HCT116 (cell line): ENCODE measurements around the gene BRMS1. TPM values are rescaled to one million over a fixed set of nuclear protein-coding genes. Genes with fewer than 3 reads are reported as not detected.

ENCODE experiments used
- ATAC-seq: fragments of 200-7000 bp; cut with Tn5 transposase; 2 replicates; pipeline ENCODE4 v1.9.1; 2020; ENCODE audit warnings: mild to moderate bottlenecking, moderate library complexity
- BruUV-seq: library from RNA; stranded (reverse); fragments of 400-500 nt; replicated peaks from 2 replicates; lab custom pipeline; 2021; lab: Mats Ljungman, UMichigan
- CTCF ChIA-PET: fragments of 300-600 bp; sonication (Branson Sonifier 250); formaldehyde crosslinking; loops from one replicate; lab custom pipeline; 2021; ENCODE audit warnings: antibody characterized with exemption; lab: Charles Lee
- POLR2A ChIA-PET: fragments of 300-600, 350-600 bp; sonication (Branson Sonifier 250); formaldehyde crosslinking; loops from one replicate; lab custom pipeline; 2021; ENCODE audit warnings: antibody characterized with exemption; lab: Charles Lee
- RAD21 ChIA-PET, 2 experiments: fragments of 300-600 bp; sonication (Branson Sonifier 250); formaldehyde crosslinking; loops; one replicate each; lab custom pipeline; 2023; ENCODE audit warnings: low total read pairs in 2 of 2; ENCODE audit not compliant: uncharacterized antibody in 2 of 2, unreplicated experiment in 2 of 2, low non-redundant PET in 1 of 2; lab: Charles Lee
- DNase-seq: peaks from one replicate; pipeline ENCODE4 v3.0.0-alpha.2; 2010; ENCODE audit warnings: low read depth, low spot score
- H2AFZ ChIP-seq: fragments of 200-600 bp; shearing (Covaris generic), sonication (generic); 2 replicates; pipeline ENCODE4 v1.6.1; 2017; ENCODE audit warnings: low read depth, mixed run types, mixed read lengths, antibody characterized with exemption, low read length; ENCODE audit not compliant: poor library complexity, severe bottlenecking
- H3K27ac ChIP-seq: 2 replicates; pipeline ENCODE4 v1.5.1; 2012; ENCODE audit warnings: low read depth, low read length
- H3K27me3 ChIP-seq: fragments of 200-600 bp; sonication (generic); 2 replicates; pipeline ENCODE4 v1.6.1; 2016; ENCODE audit warnings: mixed run types, low read length, mixed read lengths; ENCODE audit not compliant: insufficient read depth
- H3K36me3 ChIP-seq, 2 experiments: fragments of 200-500 bp in 1 of 2; fragments of 200-600 bp in 1 of 2; sonication (Bioruptor generic) in 1 of 2; sonication (generic) in 1 of 2; 2 replicates each; pipeline versions ENCODE4 v1.5.1 to v1.6.1; 2014 to 2016; ENCODE audit warnings: low read length in 2 of 2, inconsistent platforms in 1 of 2, mixed read lengths in 1 of 2, mixed run types in 1 of 2; ENCODE audit not compliant: insufficient read depth in 2 of 2, control insufficient read depth in 1 of 2
- H3K4me1 ChIP-seq, 2 experiments: fragments of 200-600 bp in 1 of 2; sonication (generic) in 1 of 2; 2 replicates each; pipeline versions ENCODE4 v1.5.1 to v1.6.1; 2012 to 2017; ENCODE audit warnings: low read length in 2 of 2, inconsistent platforms in 1 of 2, mild to moderate bottlenecking in 1 of 2, mixed read lengths in 1 of 2, mixed run types in 1 of 2, moderate library complexity in 1 of 2; ENCODE audit not compliant: insufficient read depth in 2 of 2, control insufficient read depth in 1 of 2
- H3K4me2 ChIP-seq: fragments of 200-600 bp; sonication (generic); 2 replicates; pipeline ENCODE4 v1.6.1; 2017; ENCODE audit warnings: mixed run types, low read length, mixed read lengths
- H3K4me3 ChIP-seq, 2 experiments: fragments of 200-600 bp in 1 of 2; sonication (generic) in 1 of 2; replicated peaks in 1 of 2; 2 replicates each; pipeline ENCODE4 v1.5.1; 2011 to 2016; ENCODE audit warnings: low read length in 2 of 2, control low read depth in 1 of 2, low read depth in 1 of 2, mild to moderate bottlenecking in 1 of 2, mixed read lengths in 1 of 2, mixed run types in 1 of 2
- H3K79me2 ChIP-seq: fragments of 200-600 bp; sonication (generic); 2 replicates; pipeline ENCODE4 v1.6.1; 2017; ENCODE audit warnings: mild to moderate bottlenecking, mixed run types, low read length, moderate library complexity, mixed read lengths; ENCODE audit not compliant: insufficient read depth
- H3K9ac ChIP-seq: fragments of 200-600 bp; sonication (generic); 2 replicates; pipeline ENCODE4 v1.6.1; 2016; ENCODE audit warnings: low read length, mixed read lengths
- H3K9me2 ChIP-seq: fragments of 200-600 bp; sonication (generic), shearing (Covaris generic); 2 replicates; pipeline ENCODE4 v1.6.1; 2017; ENCODE audit warnings: mixed run types, mild to moderate bottlenecking, moderate library complexity; ENCODE audit not compliant: insufficient read depth
- H3K9me3 ChIP-seq, 2 experiments: fragments of 200-500 bp in 1 of 2; fragments of 200-600 bp in 1 of 2; sonication (Bioruptor generic) in 1 of 2; sonication (generic) in 1 of 2; 2 replicates each; pipeline ENCODE4 v1.6.1; 2014 to 2017; ENCODE audit warnings: low read length in 2 of 2, mixed read lengths in 2 of 2, inconsistent platforms in 1 of 2, low read depth in 1 of 2, mild to moderate bottlenecking in 1 of 2, mixed run types in 1 of 2, moderate library complexity in 1 of 2; ENCODE audit not compliant: control insufficient read depth in 1 of 2, insufficient read depth in 1 of 2
- H4K20me1 ChIP-seq: fragments of 200-600 bp; sonication (generic), shearing (Covaris generic); 2 replicates; pipeline ENCODE4 v1.6.1; 2017; ENCODE audit warnings: mixed run types, mild to moderate bottlenecking, moderate library complexity; ENCODE audit not compliant: insufficient read depth
- CEBPB ChIP-seq: IDR thresholded peaks from 2 replicates; pipeline ENCODE4 v1.6.1; 2012; ENCODE audit warnings: low read depth
- ELF1 ChIP-seq: IDR thresholded peaks from 2 replicates; pipeline ENCODE4 v1.6.1; 2012; ENCODE audit warnings: low read depth, borderline replicate concordance
- EZH2 ChIP-seq: fragments of 200-600 bp; sonication (generic); IDR thresholded peaks from 2 replicates; pipeline ENCODE4 v1.6.1; 2017; ENCODE audit warnings: antibody characterized with exemption, mixed run types
- EZH2phosphoT487 ChIP-seq: fragments of 200-600 bp; IDR thresholded peaks from 2 replicates; pipeline ENCODE4 v1.6.1; 2018; ENCODE audit warnings: antibody characterized with exemption, borderline replicate concordance
- JUND ChIP-seq: IDR thresholded peaks from 2 replicates; pipeline ENCODE4 v1.6.1; 2012
- POLR2A ChIP-seq: IDR thresholded peaks from 2 replicates; pipeline ENCODE4 v1.7.0; 2011; ENCODE audit warnings: borderline replicate concordance; ENCODE audit not compliant: insufficient read depth, insufficient read length; ENCODE audit errors: extremely low read depth
- POLR2AphosphoS5 ChIP-seq: IDR thresholded peaks from 2 replicates; pipeline ENCODE4 v1.6.1; 2011; ENCODE audit warnings: mild to moderate bottlenecking, low read depth, low read length, moderate library complexity
- RAD21 ChIP-seq: IDR thresholded peaks from 2 replicates; pipeline ENCODE4 v1.6.1; 2012; ENCODE audit warnings: low read depth, mild to moderate bottlenecking
- SP1 ChIP-seq: IDR thresholded peaks from 2 replicates; pipeline ENCODE4 v1.6.1; 2012; ENCODE audit warnings: low read depth
- TCF7L2 ChIP-seq: IDR thresholded peaks from 2 replicates; pipeline ENCODE4 v1.7.0; 2011; ENCODE audit warnings: borderline replicate concordance, inconsistent platforms; ENCODE audit not compliant: insufficient read depth, insufficient read length; ENCODE audit errors: extremely low read depth
- YY1 ChIP-seq: IDR thresholded peaks from 2 replicates; pipeline ENCODE4 v1.6.1; 2011; ENCODE audit warnings: low read length, low read depth, moderate library complexity, mild to moderate bottlenecking; ENCODE audit not compliant: insufficient replicate concordance; ENCODE audit errors: extremely low read depth
- ZNF274 ChIP-seq: fragments of 200-500 bp; sonication (Bioruptor generic); IDR thresholded peaks from 2 replicates; pipeline ENCODE4 v1.6.1; 2014; ENCODE audit warnings: mild to moderate bottlenecking, low read depth, low read length, inconsistent platforms
- intact Hi-C: fragments of 100-400 bp; cut with micrococcal nuclease; formaldehyde crosslinking; loops from 2 replicates; pipeline ENCODE4 v1.10.0; 2022
- total RNA-seq: library from RNA; stranded (reverse); gene quantifications from one replicate; pipeline ENCODE4 v1.2.1, GENCODE V29; 2021; ENCODE audit not compliant: unreplicated experiment
- TF ChIP-seq, protein P1 (sequence below): IDR thresholded peaks from 2 replicates; pipeline ENCODE4 v1.6.1; 2012
- TF ChIP-seq, protein P2 (sequence below): IDR thresholded peaks from 2 replicates; pipeline ENCODE4 v1.6.1; 2011; ENCODE audit warnings: mild to moderate bottlenecking, low read length, moderate library complexity; ENCODE audit not compliant: insufficient replicate concordance; ENCODE audit errors: extremely low read depth

BRMS1 gene
- total RNA-seq, 1 experiment from 2014 or later: 42.1 TPM

GRCh38 chr11:66314561-66315497 is 30.1 kb downstream of the BRMS1 start:
- ChIA-PET POLR2A (no interaction called here), RAD21 (no interaction called here), CTCF (interaction anchor here (1.3 kb wide), 1 partner anchor 71 kb away, joined by 3 read pairs; no protein-coding TSS in a partner anchor)
- Histone ChIP-seq H3K9me3 (no peaks in the 10 kb centered on the region), H3K4me2 (no peak overlapping the region), H2AFZ (no peak overlapping the region), H3K4me3 (no peak overlapping the region), H3K36me3 (no peaks in the 10 kb centered on the region), H3K4me1 (peaks cover 16 to 36% of the 10 kb centered on the region in 2 experiments), H3K79me2 (no peaks in the 10 kb centered on the region), H3K9ac (no peak overlapping the region), H3K27ac (no peak overlapping the region), H4K20me1 (no peaks in the 10 kb centered on the region), H3K27me3 (no peaks in the 10 kb centered on the region), H3K9me2 (no peaks in the 10 kb centered on the region)
- no TSS peak for BruUV-seq
- no peak for TF ChIP-seq POLR2A
- TF ChIP-seq TCF7L2: no peak
- no peak for TF ChIP-seq SP1
- TF ChIP-seq, protein P1, sequence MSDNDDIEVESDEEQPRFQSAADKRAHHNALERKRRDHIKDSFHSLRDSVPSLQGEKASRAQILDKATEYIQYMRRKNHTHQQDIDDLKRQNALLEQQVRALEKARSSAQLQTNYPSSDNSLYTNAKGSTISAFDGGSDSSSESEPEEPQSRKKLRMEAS: no peak
- TF ChIP-seq YY1: no peak
- TF ChIP-seq JUND: no peak
- TF ChIP-seq EZH2: no peak
- no peak for TF ChIP-seq RAD21
- no peak for TF ChIP-seq POLR2AphosphoS5
- TF ChIP-seq ELF1: no peak
- TF ChIP-seq, protein P2, sequence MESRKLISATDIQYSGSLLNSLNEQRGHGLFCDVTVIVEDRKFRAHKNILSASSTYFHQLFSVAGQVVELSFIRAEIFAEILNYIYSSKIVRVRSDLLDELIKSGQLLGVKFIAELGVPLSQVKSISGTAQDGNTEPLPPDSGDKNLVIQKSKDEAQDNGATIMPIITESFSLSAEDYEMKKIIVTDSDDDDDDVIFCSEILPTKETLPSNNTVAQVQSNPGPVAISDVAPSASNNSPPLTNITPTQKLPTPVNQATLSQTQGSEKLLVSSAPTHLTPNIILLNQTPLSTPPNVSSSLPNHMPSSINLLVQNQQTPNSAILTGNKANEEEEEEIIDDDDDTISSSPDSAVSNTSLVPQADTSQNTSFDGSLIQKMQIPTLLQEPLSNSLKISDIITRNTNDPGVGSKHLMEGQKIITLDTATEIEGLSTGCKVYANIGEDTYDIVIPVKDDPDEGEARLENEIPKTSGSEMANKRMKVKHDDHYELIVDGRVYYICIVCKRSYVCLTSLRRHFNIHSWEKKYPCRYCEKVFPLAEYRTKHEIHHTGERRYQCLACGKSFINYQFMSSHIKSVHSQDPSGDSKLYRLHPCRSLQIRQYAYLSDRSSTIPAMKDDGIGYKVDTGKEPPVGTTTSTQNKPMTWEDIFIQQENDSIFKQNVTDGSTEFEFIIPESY: no peak
- no peak for TF ChIP-seq CEBPB
- no peak for TF ChIP-seq EZH2phosphoT487
- no peak for TF ChIP-seq ZNF274
- DNase-seq: no peak
- ATAC-seq: no peak
- intact Hi-C loops: loop anchor here (5.0 kb wide), 2 partner anchors 57 to 72 kb away; partner anchors contain the start of gene SLC29A2
